Memory B cell (primary cell): ENCODE data around the gene POLR2L.

ENCODE experiments used
- ATAC-seq: fragments of 150-1000 bp; cut with Tn5 transposase; 2 replicates; pipeline ENCODE4 v1.10.0; 2021; ENCODE audit warnings: low read depth, mild to moderate bottlenecking, moderate library complexity
- DNase-seq, 2 donors: peaks; one replicate each; pipeline ENCODE4 v3.0.0; 2022; ENCODE audit warnings: low spot score in 2 of 2
- H3K27ac Mint-ChIP-seq: one replicate; pipeline ENCODE4 v1.8.0; 2022; ENCODE audit warnings: mild to moderate bottlenecking, moderate library complexity, mixed read lengths
- H3K27me3 Mint-ChIP-seq: one replicate; pipeline ENCODE4 v1.8.0; 2022; ENCODE audit warnings: mixed read lengths
- H3K36me3 Mint-ChIP-seq: one replicate; pipeline ENCODE4 v1.8.0; 2022; ENCODE audit warnings: mild to moderate bottlenecking, mixed read lengths
- H3K4me1 Mint-ChIP-seq: one replicate; pipeline ENCODE4 v1.8.0; 2022; ENCODE audit warnings: mixed read lengths
- H3K4me3 Mint-ChIP-seq: one replicate; pipeline ENCODE4 v1.8.0; 2022; ENCODE audit warnings: mild to moderate bottlenecking, moderate library complexity, mixed read lengths
- H3K9me3 Mint-ChIP-seq: one replicate; pipeline ENCODE4 v1.8.0; 2022; ENCODE audit warnings: mixed read lengths

The POLR2L gene

GRCh38 chr11:843818-844692 is 1.7 kb upstream of the POLR2L start:
- no peak for DNase-seq
- H3K4me3 Mint-ChIP-seq, result peak overlapping the region; percentile 63
- no peaks in the 10 kb centered on the region for H3K9me3 Mint-ChIP-seq
- no peaks in the 10 kb centered on the region for H3K36me3 Mint-ChIP-seq
- ATAC-seq, result no peak
- peaks cover 8% of the 10 kb centered on the region for H3K27me3 Mint-ChIP-seq
- peaks cover 19% of the 10 kb centered on the region for H3K4me1 Mint-ChIP-seq
- no peak overlapping the region for H3K27ac Mint-ChIP-seq

DNA sequence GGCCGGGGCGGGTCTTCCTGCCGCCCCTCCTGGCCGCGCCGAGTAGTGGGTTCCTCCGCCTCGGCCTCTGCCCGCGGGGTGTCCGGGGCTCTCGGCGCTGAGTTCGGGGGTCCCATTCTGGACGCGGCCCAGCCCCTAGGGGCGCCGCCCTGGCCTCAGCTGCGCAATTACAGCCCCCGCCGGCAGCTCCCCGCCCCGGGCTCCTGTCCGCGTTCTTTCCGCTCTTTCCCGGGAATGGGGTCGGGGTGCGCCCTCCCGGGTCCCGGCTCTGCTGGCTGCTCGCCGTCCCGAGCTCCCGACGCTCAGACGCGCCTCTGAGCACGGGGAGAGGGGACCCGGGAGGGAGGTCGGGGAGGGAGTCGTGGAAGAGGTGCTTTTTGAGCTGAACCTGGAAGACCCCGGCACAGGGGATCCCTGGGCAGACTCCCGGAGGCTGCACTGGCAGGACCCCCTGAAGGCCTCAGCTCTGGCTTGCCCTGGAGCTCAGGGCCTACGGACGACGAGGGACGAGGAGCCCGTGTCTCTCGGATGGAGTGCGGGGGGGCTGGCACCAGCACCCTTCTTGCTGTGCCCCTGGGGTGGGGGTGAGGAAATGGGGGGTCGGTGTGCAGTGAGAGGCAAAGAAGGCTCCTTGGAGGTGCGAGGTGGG is 881 bp upstream of the POLR2L start:
- H3K4me3 Mint-ChIP-seq, result peak overlapping the region; percentile 63
- no peak for ATAC-seq
- peaks cover 2% of the 10 kb centered on the region for H3K36me3 Mint-ChIP-seq
- H3K27me3 Mint-ChIP-seq, result peaks cover 6% of the 10 kb centered on the region
- no peaks in the 10 kb centered on the region for H3K9me3 Mint-ChIP-seq
- H3K4me1 Mint-ChIP-seq, result peaks cover 15% of the 10 kb centered on the region
- H3K27ac Mint-ChIP-seq, result no peak overlapping the region
- no peak for DNase-seq

- DNase-seq, result no peak
- peak overlapping the region; percentile 45 for H3K27ac Mint-ChIP-seq
- peak overlapping the region; percentile 87 for H3K4me3 Mint-ChIP-seq
- H3K9me3 Mint-ChIP-seq, result no peaks in the 10 kb centered on the region
- H3K36me3 Mint-ChIP-seq, result peaks cover 2% of the 10 kb centered on the region
- peaks cover 6% of the 10 kb centered on the region for H3K27me3 Mint-ChIP-seq
- ATAC-seq, result peak; percentile 49
- peaks cover 15% of the 10 kb centered on the region for H3K4me1 Mint-ChIP-seq
These were observed 354 bp downstream of the POLR2L start for GRCh38 chr11:841981-842369.

- Mint-ChIP-seq H3K36me3 (peaks cover 2% of the 10 kb centered on the region), H3K4me1 (peaks cover 15% of the 10 kb centered on the region), H3K4me3 (peak overlapping the region; percentile 14), H3K27ac (no peak overlapping the region), H3K9me3 (no peaks in the 10 kb centered on the region), H3K27me3 (peaks cover 2% of the 10 kb centered on the region)
- DNase-seq (no peak), ATAC-seq (no peak)
These were observed 2.3 kb downstream of the POLR2L start for GRCh38 chr11:839875-840617.

GRCh38 chr11:839280-839623 is 3.1 kb downstream of the POLR2L start:
- DNase-seq (no peak), ATAC-seq (no peak)
- H3K27ac Mint-ChIP-seq, result no peak overlapping the region
- no peak overlapping the region for H3K4me3 Mint-ChIP-seq
- no peaks in the 10 kb centered on the region for H3K9me3 Mint-ChIP-seq
- peaks cover 15% of the 10 kb centered on the region for H3K4me1 Mint-ChIP-seq
- H3K27me3 Mint-ChIP-seq, result peaks cover 2% of the 10 kb centered on the region
- H3K36me3 Mint-ChIP-seq, result peaks cover 2% of the 10 kb centered on the region

DNA sequence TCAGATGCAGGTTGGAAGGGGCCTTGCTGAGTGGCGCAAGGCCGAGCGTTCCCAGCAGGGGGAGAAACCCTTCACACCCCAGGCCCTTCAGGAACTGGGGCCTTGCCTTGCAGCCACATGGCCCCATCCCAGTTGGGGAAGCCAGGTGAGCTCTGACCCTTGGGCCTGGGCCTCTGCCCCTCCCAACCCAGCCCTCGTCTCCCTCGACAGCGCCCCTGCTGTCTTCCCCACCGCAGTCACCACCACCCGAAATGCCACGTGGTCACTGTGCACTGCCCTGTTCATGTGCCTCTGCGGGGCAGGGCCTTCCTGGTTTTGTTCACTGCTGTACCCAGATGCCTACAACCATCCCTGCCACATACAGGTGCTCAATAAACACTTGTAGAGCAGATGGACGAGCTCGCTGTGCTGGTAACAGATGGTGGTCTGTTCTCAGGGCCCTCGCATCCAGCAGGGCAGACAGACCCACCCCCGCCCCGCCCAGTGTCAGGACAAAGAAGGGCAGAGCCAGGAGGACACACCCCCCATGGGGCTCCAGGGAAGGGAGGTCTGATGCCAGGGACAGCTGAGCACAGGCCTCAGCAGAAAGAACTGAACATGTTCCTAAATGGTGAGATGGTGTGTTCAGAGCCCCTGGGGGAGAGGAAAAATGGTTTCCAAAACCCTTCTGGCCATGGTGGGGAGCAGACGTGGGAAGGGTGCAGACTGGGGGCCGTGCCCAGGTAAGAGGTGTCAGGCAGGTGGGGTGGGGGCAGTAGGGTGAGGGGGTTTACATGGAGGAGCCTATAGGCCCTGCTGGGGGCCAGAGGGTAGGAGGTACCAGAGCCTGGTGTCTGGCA is 3.7 kb downstream of the POLR2L start:
- Mint-ChIP-seq H3K27me3 (peaks cover 2% of the 10 kb centered on the region), H3K4me1 (peaks cover 15% of the 10 kb centered on the region), H3K9me3 (no peaks in the 10 kb centered on the region), H3K4me3 (no peak overlapping the region), H3K27ac (no peak overlapping the region), H3K36me3 (peaks cover 2% of the 10 kb centered on the region)
- DNase-seq, result no peak
- no peak for ATAC-seq

DNA sequence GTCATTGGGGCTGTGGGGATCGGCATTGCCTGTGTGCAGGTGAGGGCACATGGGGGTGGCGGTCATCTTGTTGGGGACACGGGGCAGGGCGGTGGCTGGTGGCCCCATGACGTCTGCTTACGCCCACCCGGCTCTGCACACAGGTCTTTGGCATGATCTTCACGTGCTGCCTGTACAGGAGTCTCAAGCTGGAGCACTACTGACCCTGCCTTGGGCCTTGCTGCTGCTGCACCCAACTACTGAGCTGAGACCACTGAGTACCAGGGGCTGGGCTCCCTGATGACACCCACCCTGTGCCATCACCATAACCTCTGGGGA is 4.4 kb downstream of the POLR2L start:
- Mint-ChIP-seq H3K36me3 (peaks cover 2% of the 10 kb centered on the region), H3K9me3 (no peaks in the 10 kb centered on the region), H3K27me3 (no peaks in the 10 kb centered on the region), H3K4me3 (no peak overlapping the region), H3K27ac (no peak overlapping the region), H3K4me1 (peaks cover 13% of the 10 kb centered on the region)
- DNase-seq (no peak), ATAC-seq (no peak)

GRCh38 chr11:837189-837989 is 4.9 kb downstream of the POLR2L start:
- no peak for DNase-seq
- Mint-ChIP-seq H3K27ac (no peak overlapping the region), H3K9me3 (no peaks in the 10 kb centered on the region)

DNA sequence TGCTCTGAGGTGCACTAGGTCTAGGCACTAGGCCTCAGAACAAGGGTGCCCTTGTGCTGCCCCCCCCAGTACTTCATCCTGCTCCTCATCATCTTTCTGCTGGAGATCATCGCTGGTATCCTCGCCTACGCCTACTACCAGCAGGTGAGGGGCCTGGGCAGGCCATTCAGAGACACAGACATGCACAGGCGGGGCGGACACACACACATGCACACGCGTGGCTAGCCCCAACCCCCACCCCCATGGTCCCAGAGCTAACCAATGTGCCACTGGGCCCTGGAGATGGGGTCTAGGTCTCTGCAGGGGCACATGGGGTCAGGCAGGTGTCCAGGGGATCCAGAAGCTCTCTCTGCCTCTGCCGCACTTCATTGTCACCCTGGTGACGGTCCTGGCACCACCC is 5.6 kb downstream of the POLR2L start:
- H3K36me3 Mint-ChIP-seq, result peaks cover 2% of the 10 kb centered on the region
- no peak overlapping the region for H3K4me3 Mint-ChIP-seq
- ATAC-seq (no peak), DNase-seq (no peak)
- peaks cover 18% of the 10 kb centered on the region for H3K4me1 Mint-ChIP-seq
- H3K27ac Mint-ChIP-seq, result no peak overlapping the region
- H3K27me3 Mint-ChIP-seq, result no peaks in the 10 kb centered on the region
- H3K9me3 Mint-ChIP-seq, result no peaks in the 10 kb centered on the region

More at GRCh38 chr11:837189-837989, 4.9 kb downstream of the POLR2L start:
- peaks cover 13% of the 10 kb centered on the region for H3K4me1 Mint-ChIP-seq
- peaks cover 2% of the 10 kb centered on the region for H3K36me3 Mint-ChIP-seq
- no peaks in the 10 kb centered on the region for H3K27me3 Mint-ChIP-seq
- no peak for ATAC-seq
- no peak overlapping the region for H3K4me3 Mint-ChIP-seq

GRCh38 chr11:836274-836673 is 6.1 kb downstream of the POLR2L start:
- no peak for DNase-seq
- Mint-ChIP-seq H3K27me3 (no peaks in the 10 kb centered on the region), H3K9me3 (no peaks in the 10 kb centered on the region), H3K36me3 (peaks cover 2% of the 10 kb centered on the region), H3K4me3 (no peak overlapping the region), H3K27ac (no peak overlapping the region), H3K4me1 (peaks cover 19% of the 10 kb centered on the region)
- no peak for ATAC-seq

DNA sequence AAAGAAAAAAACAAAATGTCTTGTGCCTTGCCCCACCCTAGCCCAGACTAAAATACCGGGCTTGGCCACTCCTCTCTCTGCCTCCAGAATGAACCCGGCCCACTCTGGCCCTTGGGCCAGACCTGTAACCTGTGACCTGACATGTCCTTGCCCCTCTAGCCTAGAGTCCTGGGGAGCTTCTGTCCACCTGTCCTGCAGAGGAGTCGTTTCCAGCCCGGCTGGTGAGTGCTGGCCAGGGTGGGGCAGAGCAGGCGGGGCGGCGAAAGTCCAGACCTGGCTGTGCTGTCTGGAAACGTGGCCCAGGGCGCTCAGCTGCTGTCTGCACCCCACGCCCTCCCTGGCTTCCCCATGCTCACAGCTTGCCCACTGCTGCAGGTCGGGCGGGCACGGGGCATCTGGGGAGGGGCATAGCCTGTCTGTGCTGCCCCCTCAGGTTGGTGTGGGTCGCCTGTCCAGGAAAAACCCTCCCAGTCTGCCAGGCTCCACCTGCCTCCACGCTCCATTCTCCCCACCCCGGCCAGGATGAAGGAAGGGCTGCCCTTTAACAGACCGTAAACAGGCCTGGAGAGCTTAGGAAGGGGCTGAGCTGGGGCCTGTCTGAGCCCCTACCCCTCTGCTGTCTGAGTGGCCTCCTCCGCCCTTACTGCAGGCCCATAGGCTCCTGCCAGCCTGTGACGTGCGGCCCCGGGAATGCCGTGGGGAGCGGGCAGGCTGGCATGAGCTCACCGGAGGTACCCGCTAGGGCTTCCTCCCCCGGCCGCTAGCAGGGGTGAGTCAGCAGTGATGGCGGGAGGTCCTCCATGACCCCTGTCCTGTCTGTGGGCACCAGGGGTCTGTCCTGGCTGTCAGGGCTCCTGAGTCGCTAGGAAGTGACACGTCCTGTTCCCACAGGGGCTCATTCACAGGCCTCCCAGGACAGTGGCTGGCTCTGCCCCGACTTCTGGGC is 7.7 kb downstream of the POLR2L start:
- DNase-seq (no peak), ATAC-seq (no peak)
- no peaks in the 10 kb centered on the region for H3K9me3 Mint-ChIP-seq
- H3K27me3 Mint-ChIP-seq, result no peaks in the 10 kb centered on the region
- H3K4me1 Mint-ChIP-seq, result peaks cover 13% of the 10 kb centered on the region
- peaks cover 2% of the 10 kb centered on the region for H3K36me3 Mint-ChIP-seq
- H3K4me3 Mint-ChIP-seq, result no peak overlapping the region
- H3K27ac Mint-ChIP-seq, result no peak overlapping the region

GRCh38 chr11:833849-834311 is 8.4 kb downstream of the POLR2L start:
- Mint-ChIP-seq H3K36me3 (peaks cover 2% of the 10 kb centered on the region), H3K9me3 (no peaks in the 10 kb centered on the region), H3K4me3 (peak overlapping the region; percentile 71), H3K27ac (no peak overlapping the region), H3K27me3 (no peaks in the 10 kb centered on the region), H3K4me1 (peaks cover 20% of the 10 kb centered on the region)
- ATAC-seq (no peak), DNase-seq (no peak)
